Retinal pigment epithelial cell (primary cell): ENCODE results near the gene AGBL4.

Experiments used
- DNase-seq: peaks from one replicate; pipeline ENCODE4 v3.0.0-alpha.2; 2010; ENCODE audit warnings: low read depth
- H3K4me3 ChIP-seq: 2 replicates; pipeline ENCODE4 v1.5.1; 2011; ENCODE audit warnings: mild to moderate bottlenecking, low read length, control low read depth, moderate library complexity
- TF ChIP-seq, protein P1 (sequence below): conservative IDR thresholded peaks from 2 replicates; pipeline ENCODE4 v1.5.1; 2011; ENCODE audit warnings: low read depth, low read length, control low read depth, inconsistent platforms

AGBL4 gene

DNA sequence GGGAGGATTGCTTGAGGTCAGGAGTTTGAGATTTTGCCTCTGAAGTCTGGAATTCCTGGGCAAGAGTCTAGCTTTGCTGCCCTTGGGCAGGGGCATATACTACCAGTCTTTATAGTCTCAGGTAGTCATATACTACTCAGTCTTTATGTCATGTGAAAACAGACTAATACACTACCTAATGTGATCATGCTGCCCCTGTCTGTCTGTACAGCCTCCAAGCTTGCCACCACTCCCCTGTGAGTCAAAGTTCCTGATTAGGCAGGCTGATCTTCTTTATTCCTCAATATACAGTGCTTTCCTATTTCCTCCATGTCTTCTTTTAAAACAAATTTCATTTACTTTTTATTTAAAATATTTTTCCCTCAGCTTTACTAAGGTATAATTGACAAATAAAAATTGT is 1141.7 kb downstream of the AGBL4 start:
- H3K4me3 ChIP-seq, result no peak overlapping the region
- TF ChIP-seq, protein P1, sequence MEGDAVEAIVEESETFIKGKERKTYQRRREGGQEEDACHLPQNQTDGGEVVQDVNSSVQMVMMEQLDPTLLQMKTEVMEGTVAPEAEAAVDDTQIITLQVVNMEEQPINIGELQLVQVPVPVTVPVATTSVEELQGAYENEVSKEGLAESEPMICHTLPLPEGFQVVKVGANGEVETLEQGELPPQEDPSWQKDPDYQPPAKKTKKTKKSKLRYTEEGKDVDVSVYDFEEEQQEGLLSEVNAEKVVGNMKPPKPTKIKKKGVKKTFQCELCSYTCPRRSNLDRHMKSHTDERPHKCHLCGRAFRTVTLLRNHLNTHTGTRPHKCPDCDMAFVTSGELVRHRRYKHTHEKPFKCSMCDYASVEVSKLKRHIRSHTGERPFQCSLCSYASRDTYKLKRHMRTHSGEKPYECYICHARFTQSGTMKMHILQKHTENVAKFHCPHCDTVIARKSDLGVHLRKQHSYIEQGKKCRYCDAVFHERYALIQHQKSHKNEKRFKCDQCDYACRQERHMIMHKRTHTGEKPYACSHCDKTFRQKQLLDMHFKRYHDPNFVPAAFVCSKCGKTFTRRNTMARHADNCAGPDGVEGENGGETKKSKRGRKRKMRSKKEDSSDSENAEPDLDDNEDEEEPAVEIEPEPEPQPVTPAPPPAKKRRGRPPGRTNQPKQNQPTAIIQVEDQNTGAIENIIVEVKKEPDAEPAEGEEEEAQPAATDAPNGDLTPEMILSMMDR, result no peak
- no peak for DNase-seq

DNA sequence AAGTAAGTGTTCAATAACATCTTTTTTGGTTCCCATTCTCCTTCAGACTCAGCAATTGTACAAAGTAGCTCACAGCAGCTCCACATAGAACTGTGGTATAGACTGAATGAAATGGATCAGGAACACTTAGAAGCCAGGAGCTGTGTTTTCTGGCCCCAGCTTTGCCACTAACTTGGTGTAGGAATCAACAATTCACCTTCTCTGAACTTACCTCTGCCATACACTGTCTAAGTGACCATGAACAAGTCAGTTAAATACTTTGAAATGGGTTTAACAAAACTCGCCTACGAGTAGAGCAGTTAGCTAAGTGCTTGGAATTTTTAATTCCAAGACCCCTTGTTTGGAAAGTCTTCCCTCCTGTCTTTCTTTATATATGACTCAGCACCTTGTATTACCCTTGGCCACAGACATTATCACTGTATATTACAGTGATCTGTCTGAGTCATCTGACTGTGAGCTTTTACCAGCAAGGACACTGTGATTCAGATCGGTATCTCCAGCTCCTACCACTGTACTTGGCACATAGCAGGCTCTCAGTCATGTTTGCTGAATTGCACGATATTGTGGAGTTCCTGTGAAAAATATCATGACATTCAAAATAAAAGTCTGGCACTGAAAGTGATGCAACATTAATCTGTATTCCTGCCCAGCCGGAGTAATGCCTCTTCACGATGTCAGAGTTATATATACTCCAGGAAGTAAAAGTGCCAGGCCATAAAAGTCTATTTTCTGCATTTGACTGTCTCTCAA is 1145.4 kb downstream of the AGBL4 start:
- no peak overlapping the region for H3K4me3 ChIP-seq
- TF ChIP-seq, protein P1, result no peak
- DNase-seq, result peak; percentile 56

DNA sequence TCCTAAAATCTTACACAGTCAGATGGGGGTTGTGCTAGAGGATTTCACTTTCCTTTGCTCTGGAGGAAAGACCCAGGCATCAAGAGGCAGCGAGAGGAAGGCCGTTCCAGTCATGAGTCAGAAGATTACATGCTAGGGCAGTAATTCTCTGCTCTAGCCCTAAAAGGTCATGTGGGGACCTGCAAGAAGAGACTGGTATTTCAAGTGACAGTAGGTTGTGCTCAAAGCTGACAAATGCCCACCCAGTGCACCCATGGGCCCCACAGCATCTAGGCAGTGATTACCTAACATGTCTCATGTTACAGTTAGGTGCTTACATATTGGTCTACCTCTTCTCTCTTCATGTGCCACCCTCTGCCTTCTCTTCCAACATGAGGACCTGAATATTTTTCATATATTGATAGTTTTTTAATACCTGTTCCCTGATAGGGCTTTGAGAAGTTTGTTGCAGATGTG is 1147.4 kb downstream of the AGBL4 start:
- peak; percentile 25 for DNase-seq
- H3K4me3 ChIP-seq, result no peak overlapping the region
- TF ChIP-seq, protein P1, result no peak

DNA sequence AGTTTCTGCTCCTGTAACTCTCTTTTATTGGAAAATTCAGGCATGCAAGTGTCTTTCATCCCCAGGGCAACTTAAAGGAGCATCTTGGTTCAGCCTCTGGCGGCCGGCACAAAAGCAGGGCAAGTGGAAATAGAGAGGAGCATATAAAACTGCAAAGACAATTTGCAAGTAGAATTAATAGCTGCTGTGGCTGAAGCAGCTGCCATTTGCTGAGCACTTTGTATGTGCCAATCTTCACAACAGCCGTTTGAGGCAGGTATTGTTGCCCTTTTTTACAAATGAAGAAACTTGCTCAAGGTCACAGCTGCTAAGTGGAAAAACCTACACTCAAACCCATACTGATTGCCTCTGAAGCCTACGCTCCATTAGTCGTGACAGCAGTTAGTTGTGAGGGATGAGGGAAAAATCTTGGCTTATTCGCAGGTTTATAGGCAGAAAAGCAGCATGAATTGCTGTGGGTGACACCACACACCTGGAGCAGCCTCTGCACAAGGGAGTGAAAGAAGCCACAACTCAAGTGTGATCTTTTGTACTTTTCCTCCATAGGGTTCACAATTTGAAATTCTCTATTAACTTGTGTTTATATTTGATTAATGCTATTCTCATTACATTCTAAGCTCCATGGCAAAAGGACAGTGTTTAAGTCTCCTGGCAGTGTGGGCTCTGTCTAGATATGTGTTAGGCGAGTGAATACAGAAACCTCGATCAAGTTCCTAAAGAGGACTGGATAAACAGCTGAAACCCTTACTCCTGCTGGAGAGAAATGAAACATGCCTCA is 1148.0 kb downstream of the AGBL4 start:
- no peak overlapping the region for H3K4me3 ChIP-seq
- TF ChIP-seq, protein P1, result no peak
- no peak for DNase-seq

DNA sequence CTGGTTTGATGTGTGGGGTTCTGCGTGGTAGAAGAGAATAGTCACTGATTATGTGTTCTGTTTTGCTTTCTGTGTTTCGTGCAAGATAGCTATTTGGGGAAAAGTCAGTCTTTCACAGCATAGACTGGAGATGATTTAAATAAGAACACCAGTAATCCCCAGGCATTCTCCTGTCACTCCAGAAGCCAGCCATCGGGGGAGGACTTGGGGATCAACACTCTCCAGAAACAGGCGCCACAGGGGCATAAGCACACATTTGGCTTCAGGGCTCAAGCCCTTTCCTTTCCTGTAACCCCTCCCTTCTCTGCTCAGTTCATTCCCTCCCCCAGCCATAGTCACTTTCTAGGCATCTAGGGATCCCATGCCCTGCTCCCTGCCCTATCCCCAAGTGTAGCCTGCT is 1149.8 kb downstream of the AGBL4 start:
- no peak for DNase-seq

DNA sequence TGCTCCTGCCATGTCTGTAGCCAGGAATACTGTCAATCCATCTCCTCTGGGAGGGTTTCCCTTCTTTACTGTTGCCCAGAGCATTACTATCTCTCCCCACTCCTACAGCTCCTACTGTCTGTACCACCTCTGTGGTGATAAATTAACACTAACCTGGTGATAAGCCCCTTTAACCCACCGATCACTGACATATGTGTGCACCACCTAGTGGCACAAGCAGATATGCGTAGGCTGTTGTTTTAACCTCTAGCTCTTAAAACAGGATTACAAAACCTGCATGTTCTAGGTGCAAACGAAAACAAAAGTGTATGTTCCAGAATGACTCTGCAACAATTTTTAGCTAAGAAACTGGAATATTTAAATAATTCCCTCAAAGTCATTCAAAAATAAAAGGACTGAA is 1153.2 kb downstream of the AGBL4 start:
- TF ChIP-seq, protein P1, result peak; percentile 79
- no peak overlapping the region for H3K4me3 ChIP-seq
- peak; percentile 2 for DNase-seq

More for the DNA sequence above, 1149.8 kb downstream of the AGBL4 start:
- TF ChIP-seq, protein P1, result no peak
- H3K4me3 ChIP-seq, result no peak overlapping the region
